Endothelial cell (in vitro differentiated cells): ENCODE data around the gene PDCD4. TPM values are rescaled to one million over a fixed set of nuclear protein-coding genes. Genes with fewer than 3 reads are reported as not detected.

ENCODE experiments used
- DNase-seq: peaks from one replicate; pipeline ENCODE4 v3.0.0; 2021; ENCODE audit warnings: low spot score
- H3K27ac Mint-ChIP-seq: one replicate; pipeline ENCODE4 v1.8.0; 2021; ENCODE audit warnings: mixed read lengths, inconsistent platforms; ENCODE audit not compliant: unreplicated experiment
- H3K27me3 Mint-ChIP-seq: one replicate; pipeline ENCODE4 v1.8.0; 2021; ENCODE audit warnings: mild to moderate bottlenecking, moderate library complexity, mixed read lengths, inconsistent platforms; ENCODE audit not compliant: unreplicated experiment
- H3K36me3 Mint-ChIP-seq: one replicate; pipeline ENCODE4 v1.8.0; 2021; ENCODE audit warnings: mild to moderate bottlenecking, low read depth, mixed read lengths, inconsistent platforms; ENCODE audit not compliant: unreplicated experiment
- H3K4me1 Mint-ChIP-seq: one replicate; pipeline ENCODE4 v1.8.0; 2021; ENCODE audit warnings: mild to moderate bottlenecking, mixed read lengths, inconsistent platforms; ENCODE audit not compliant: unreplicated experiment
- H3K4me3 Mint-ChIP-seq: one replicate; pipeline ENCODE4 v1.8.0; 2021; ENCODE audit warnings: mild to moderate bottlenecking, mixed read lengths, inconsistent platforms; ENCODE audit not compliant: unreplicated experiment
- H3K9me3 Mint-ChIP-seq: one replicate; pipeline ENCODE4 v1.8.0; 2021; ENCODE audit warnings: mixed read lengths, inconsistent platforms; ENCODE audit not compliant: unreplicated experiment
- total RNA-seq: library from RNA; stranded (reverse); fragmentation: NEBNext Ultra II Directional; extraction: Animal tissue kit (Norgen Biotek cat#: 25700); gene quantifications from one replicate; pipeline ENCODE4 v1.2.1, GENCODE V29; 2021; ENCODE audit not compliant: unreplicated experiment
- TF ChIP-seq, protein P1 (sequence below): fragments of 200-600 bp; sonication (generic); IDR thresholded peaks from one replicate; pipeline ENCODE4 v1.5.0; 2021; ENCODE audit warnings: antibody characterized with exemption; ENCODE audit not compliant: unreplicated experiment

The PDCD4 gene
- total RNA-seq, 1 donor from 2014 or later, result 50.4 TPM

DNA sequence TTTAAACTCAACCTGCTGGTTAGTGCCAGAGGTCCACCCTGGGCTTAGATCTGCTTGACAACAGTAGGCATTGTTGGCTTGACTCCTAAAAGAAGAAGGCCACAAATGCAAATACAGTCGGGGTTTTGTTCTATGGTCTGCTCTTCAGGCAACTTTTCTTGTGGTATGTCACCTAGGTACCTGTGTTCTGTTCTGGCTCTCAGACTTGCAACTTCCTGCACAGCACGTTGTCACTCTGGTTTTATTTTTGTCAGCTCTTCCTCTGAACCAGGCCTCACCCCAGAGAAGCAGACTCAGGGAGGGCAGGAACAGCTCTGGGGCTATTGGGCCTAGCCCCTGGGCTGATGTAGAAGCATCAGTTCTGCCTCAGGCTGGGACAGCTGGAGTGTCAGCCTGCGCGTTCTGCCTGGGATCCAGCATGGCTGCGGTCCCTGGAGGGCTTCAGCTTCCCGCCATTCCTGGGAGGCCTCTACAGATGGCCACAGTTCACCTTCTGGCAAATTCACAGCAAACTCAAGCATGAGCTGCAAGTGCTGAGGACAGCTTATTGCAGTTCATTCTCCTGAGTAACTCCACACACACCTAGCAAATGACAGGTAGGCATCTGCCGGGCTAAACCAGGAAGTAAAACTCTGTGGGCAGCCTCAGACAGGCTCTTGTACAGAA is 11.0 kb upstream of the PDCD4 start:
- TF ChIP-seq, protein P1, sequence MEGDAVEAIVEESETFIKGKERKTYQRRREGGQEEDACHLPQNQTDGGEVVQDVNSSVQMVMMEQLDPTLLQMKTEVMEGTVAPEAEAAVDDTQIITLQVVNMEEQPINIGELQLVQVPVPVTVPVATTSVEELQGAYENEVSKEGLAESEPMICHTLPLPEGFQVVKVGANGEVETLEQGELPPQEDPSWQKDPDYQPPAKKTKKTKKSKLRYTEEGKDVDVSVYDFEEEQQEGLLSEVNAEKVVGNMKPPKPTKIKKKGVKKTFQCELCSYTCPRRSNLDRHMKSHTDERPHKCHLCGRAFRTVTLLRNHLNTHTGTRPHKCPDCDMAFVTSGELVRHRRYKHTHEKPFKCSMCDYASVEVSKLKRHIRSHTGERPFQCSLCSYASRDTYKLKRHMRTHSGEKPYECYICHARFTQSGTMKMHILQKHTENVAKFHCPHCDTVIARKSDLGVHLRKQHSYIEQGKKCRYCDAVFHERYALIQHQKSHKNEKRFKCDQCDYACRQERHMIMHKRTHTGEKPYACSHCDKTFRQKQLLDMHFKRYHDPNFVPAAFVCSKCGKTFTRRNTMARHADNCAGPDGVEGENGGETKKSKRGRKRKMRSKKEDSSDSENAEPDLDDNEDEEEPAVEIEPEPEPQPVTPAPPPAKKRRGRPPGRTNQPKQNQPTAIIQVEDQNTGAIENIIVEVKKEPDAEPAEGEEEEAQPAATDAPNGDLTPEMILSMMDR, result no peak

DNA sequence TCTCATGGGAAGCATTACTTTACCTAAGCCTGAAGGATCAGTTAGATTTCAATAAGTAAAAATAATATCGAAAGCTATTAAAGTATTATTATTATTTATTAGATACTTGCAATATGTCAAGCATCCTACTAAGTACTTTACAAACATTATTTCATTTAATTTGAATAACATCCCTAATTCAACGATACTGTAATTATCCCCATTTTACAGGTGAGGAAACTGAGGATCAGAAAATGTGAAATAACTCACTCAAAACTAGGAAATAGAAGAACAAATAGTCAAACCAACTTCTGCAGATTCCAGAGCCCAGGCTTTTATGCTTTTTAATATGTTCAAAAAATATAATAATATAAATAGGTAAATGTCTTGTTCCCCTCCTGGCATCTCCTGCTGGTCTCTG is 10.3 kb upstream of the PDCD4 start:
- no peak for DNase-seq
- Mint-ChIP-seq H3K9me3 (no peaks in the 10 kb centered on the region), H3K36me3 (no peaks in the 10 kb centered on the region), H3K27me3 (peaks cover 1% of the 10 kb centered on the region), H3K4me3 (no peak overlapping the region), H3K4me1 (peaks cover 14% of the 10 kb centered on the region), H3K27ac (no peak overlapping the region)
- TF ChIP-seq, protein P1, result no peak

More for the DNA sequence above, 11.0 kb upstream of the PDCD4 start:
- no peaks in the 10 kb centered on the region for H3K36me3 Mint-ChIP-seq
- no peaks in the 10 kb centered on the region for H3K9me3 Mint-ChIP-seq
- H3K27me3 Mint-ChIP-seq, result peaks cover 1% of the 10 kb centered on the region
- no peak overlapping the region for H3K4me3 Mint-ChIP-seq
- peaks cover 14% of the 10 kb centered on the region for H3K4me1 Mint-ChIP-seq
- no peak overlapping the region for H3K27ac Mint-ChIP-seq
- DNase-seq, result no peak

DNA sequence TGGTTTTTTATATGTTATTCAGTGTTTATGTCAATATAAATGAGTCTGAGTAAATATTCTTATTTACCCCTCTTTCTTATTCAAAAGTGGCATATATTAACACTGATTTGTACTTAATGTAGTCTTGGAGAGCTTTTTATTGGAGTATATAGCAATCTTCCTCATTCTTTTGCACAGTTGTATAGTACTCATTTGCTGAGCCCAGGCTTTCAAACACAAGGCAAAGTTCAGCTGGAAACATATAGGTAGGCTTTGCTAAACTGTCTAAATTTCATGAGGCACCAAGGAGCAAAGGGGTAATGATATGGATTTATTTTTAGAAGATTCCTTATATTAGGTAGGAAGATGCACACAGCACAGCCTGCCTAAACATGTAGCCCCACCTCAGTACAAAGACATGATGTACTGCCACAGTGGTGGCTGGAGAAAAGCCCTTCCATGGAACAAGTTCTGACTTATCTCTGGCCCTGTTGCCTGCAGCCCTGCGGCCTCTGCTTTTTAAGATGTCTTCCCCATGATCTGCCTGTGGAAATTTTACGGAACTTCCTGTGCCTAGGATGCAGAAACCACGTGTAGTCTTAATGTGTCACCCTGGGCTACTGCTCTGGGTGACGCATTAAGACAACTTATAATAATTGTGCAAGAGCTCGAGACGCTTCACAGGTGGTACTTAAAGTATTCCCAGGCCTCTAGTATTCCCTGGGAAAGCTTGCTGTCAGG is 9.6 kb upstream of the PDCD4 start:
- Mint-ChIP-seq H3K36me3 (no peaks in the 10 kb centered on the region), H3K9me3 (no peaks in the 10 kb centered on the region), H3K27me3 (peaks cover 1% of the 10 kb centered on the region), H3K4me3 (no peak overlapping the region), H3K4me1 (peaks cover 14% of the 10 kb centered on the region), H3K27ac (no peak overlapping the region)
- TF ChIP-seq, protein P1, result no peak
- DNase-seq, result no peak

DNA sequence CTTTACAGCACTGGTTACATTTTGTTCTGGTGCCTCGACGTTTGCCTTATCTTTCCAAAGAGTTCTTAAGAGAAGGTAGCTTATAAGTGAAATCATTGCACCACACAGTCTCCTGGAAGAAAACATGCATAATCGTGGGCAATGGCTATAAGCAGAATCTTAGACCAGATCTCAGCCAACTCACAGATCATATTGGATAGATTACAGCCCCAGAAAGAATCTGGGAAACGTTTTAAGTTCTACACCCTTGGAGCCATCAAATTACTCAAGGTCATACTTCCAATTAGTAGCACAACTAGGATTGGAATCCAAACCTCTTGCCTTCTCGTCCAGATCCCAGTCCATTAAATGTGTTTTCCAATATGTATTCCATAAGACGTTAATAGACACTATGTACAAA is 8.8 kb upstream of the PDCD4 start:
- no peak overlapping the region for H3K4me3 Mint-ChIP-seq
- H3K27ac Mint-ChIP-seq, result no peak overlapping the region
- peaks cover 5% of the 10 kb centered on the region for H3K27me3 Mint-ChIP-seq
- H3K9me3 Mint-ChIP-seq, result no peaks in the 10 kb centered on the region
- TF ChIP-seq, protein P1, result no peak
- no peaks in the 10 kb centered on the region for H3K36me3 Mint-ChIP-seq
- peaks cover 20% of the 10 kb centered on the region for H3K4me1 Mint-ChIP-seq
- no peak for DNase-seq

DNA sequence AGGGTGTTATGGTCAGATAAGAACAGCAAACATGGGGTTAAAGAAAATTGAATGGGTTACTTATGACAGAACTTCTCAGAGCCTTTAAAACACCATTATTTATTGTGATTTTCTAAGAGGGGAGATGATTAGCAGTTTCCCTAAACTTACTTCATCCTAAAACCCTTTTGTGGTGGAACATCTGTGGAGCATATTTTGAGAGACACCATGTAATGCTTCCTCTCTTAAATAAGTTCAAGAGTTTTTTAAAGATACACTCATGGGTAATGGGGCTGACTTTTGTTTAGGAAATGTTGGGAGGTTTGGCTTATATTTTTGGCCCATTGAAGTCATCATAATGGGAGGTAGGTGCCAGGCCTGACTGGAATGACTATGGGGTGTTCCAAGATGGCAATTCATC is 8.4 kb upstream of the PDCD4 start:
- Mint-ChIP-seq H3K27me3 (peaks cover 5% of the 10 kb centered on the region), H3K4me3 (no peak overlapping the region), H3K36me3 (no peaks in the 10 kb centered on the region), H3K9me3 (no peaks in the 10 kb centered on the region), H3K27ac (no peak overlapping the region), H3K4me1 (peaks cover 20% of the 10 kb centered on the region)
- no peak for DNase-seq
- TF ChIP-seq, protein P1, result no peak
